CD4-positive, alpha-beta T cell treated with Interleukin-17A for 1 hour (primary cell): ENCODE data around the gene SLBP.
A peak's percentile ranks its signal among the peaks of the same experiment; 100 is the strongest.

Experiments
- DNase-seq: peaks from one replicate; pipeline ENCODE4 v3.0.0-alpha.2; 2020

SLBP gene

DNA sequence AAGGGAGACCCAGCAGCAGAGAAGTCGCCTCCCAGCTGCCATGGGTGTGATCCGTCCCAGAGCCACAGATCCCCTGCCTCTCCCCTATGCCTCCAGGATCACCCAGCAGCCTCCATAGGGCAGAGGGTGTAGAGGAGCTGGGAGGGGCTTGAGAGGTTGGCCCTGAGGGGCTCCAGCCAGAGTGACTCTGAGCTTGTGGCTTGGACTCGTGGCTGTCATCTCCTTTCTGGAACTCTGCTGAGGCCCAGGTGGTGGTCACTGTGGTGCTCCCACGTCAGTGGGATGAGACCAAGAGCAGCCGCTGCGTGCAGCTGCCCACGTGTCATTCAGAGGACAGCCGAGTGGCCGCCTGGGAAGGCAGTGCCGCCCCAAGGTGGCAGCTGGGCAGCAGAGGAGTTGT is 13.4 kb upstream of the SLBP start:
- DNase-seq = no peak

DNA sequence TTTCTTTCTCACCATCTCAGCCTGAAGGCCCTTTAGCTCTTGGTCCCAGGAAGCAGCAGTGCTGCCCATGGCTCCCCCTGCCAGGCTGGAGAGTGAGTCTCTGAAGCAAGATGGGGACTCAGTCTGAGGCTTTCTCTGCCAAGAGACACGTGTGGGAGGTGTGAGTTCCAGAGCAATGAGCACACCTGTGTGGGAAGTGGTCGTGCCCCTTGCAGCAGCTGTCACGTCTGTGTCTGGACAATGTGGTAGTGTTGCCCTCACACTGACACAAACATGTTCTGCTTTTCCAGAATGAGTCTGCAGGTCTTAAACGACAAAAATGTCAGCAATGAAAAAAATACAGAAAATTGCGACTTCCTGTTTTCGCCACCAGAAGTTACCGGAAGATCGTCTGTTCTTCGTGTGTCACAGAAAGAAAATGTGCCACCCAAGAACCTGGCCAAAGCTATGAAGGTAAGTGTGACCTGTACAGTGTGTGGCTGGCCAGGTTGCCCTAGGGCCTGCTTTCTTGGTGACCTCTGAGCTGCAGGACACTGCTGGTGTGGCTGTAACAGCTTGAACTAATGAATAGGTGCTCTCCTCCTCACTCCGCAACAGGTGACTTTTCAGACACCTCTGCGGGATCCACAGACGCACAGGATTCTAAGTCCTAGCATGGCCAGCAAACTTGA is 11.1 kb upstream of the SLBP start:
- DNase-seq = peak; percentile 71

DNA sequence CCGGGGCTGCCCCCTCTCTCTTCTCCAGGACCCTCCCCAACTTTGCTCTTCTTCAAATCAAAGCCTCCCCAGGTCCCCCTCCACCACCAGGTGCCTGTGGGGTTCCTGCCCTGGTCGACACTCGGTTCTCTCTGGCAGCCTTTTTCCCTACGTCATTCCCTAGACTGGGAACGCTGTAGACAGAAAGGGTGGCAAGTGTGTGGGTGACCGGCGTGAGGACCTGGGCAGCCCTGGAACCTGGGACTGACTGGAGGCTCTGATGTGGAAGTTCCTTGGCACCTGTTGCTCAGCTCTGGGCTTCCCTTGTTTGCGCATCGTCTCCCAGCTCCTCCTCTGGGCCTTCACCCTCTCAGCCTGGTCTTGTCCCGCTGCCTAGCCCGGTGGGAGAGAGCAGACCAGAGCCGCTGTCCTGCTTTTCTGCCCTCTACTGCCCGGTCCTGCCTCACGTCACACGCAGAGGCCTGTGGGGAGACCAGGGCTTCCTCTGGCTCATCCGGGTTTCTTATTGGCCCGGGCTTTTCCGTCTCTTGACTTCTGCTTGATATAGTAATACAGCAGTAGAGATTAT is 10.5 kb upstream of the SLBP start:
- DNase-seq = no peak

DNA sequence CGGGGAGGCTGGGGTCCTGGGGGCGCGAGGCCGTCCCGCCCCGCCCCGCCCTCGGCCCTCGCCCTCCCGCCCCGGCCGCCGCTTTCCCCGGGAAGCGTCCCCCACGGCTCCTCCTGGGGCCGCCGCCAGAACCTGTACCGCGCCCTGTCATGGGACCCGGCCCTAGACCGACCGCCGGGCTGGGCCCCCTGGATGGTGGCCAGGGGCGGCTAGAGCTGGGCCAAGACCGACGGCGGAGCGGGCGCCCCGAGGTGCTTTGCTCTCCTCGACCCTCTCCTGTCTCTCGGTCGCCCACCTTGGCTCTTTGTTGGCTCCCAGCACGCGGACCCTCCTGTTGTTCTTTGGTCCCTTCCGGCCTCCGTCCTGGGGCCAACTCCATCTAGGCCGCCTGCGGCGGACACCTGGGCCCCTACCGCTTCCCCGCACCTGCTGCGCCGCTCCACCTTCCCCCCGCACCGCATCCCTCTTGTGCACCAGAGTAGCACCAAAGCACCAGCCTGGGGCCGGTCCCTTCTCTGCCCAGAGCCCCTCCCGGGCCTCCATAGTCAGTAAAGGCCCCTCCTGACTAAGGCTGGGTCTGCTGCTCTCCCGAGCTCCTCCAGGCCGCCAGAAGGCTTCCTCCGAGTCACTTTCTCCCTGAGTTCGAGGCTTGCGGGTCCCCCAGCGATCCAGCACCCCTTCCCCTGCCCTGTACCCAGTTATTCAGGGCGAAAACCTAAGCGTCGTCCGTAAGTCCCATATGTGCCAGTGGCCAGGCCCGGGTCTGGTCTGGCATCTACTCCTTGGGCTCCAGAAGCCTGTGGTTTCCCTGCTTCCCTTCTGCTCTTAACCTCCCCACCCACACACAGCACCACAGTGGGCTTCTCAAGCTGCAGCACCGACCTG is 9.8 kb upstream of the SLBP start:
- no peak for DNase-seq

DNA sequence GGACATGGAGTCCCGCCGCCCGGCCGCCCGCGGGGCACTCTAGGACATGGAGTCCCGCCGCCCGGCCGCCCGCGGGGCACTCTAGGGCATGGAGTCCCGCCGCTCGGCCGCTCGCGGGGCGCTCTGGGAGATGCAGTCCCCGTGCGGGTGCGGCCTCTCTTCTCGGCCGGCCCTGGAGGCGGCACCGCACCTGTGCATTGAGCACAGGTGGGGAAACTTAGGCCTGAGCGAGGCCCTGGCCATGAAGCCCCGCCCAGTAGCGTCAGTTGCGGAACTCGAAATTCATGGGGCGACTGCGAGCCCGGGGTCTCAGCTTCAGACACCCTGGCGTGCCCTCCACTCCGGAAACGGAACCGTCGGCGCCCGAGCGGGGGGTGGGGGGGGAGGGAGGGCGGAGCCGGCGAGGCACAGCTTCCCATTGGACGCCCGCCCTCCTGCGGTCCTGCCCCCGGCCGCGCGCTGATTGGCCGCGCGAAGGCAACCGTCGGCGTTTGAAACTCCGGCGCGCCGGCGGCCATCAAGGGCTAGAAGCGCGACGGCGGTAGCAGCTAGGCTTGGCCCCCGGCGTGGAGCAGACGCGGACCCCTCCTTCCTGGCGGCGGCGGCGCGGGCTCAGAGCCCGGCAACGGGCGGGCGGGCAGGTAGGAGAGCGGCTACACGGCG is 9.0 kb upstream of the SLBP start, which contains the start of the genes TACC3 and TMEM129:
Gene TACC3, plus strand, starts transcription at position 519 of the 663 bp plus-strand sequence. CDS start 1,901 bp downstream, outside the sequence.
Gene TMEM129, minus strand, starts transcription at position 321 of the 663 bp plus-strand sequence. CDS start 486 bp downstream, outside the sequence.
- DNase-seq = peak; percentile 97

DNA sequence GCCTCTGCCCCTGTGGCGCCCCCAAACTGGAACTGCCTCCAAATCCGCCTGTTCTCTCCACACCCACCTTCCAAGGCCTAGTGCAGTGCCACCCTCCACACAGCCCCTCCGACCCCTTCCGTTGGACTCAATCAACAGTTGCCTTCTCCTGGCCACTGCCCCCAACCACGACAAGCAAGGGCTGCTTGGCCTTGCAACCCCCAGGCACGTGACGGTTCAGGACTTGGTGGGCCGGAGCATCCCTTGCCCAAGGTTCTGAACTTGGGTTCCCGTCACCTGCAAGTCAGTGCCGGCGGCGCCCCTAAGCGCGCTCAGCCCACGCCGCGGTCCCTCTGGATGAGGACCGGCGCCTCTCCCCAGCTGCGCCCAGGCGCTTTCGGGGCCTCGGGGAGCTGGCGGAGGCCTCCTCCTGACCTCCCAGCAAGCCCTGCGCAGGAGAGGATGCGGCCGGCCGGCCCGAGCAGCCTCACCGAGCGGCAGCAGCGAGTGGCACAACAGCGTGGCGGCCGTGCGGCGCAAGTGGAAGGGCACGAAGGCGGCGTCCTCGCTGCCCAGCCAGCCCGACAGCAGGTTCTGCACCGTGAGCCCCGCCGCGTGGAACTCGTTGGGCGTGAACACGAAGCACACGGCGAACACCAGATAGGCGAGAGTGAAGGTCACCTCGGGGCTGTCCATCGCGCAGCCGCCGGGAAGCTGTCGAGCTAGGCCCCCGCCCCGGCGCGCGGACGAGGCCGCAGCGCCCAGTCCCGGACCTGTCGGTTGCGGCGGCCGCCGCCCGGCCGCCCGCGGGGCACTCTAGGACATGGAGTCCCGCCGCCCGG is 8.3 kb upstream of the SLBP start:
- peak; percentile 46 for DNase-seq

DNA sequence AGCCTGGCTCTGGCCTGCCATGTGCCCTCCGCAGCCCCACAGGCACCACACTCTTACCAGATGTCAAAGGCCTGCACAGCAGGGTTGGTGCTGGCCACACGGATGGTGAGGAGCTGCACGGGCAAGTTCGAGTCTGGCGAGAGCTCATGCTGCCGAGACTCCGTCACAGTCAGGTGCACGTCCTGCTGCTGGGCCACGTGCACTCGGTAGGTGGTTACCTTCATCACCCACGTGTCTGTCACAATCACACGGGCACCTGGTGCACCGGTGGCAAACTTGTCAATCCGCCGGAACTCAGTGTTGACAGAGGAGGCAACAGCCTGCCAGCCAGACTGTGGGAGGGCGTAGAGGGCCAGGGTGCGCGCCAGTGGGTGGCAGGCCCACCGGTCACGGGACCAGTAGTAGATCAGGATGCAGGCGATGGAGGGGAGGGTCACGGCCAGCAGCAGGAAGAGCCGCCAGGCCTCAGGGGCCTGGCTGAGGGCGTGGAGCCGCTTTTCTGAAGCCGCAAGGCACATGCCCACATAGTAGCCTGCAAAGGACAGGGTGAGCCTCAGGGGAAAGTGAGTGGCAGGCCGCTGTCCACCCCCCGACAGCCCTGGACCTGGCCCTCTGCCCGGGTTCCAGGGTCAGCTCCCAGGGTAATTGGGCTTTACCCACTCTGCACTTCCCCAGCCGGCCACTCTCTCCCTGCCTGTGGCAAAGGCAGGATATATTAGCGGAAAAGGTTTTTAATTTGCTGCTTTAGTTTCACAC is 6.2 kb upstream of the SLBP start:
- no peak for DNase-seq

DNA sequence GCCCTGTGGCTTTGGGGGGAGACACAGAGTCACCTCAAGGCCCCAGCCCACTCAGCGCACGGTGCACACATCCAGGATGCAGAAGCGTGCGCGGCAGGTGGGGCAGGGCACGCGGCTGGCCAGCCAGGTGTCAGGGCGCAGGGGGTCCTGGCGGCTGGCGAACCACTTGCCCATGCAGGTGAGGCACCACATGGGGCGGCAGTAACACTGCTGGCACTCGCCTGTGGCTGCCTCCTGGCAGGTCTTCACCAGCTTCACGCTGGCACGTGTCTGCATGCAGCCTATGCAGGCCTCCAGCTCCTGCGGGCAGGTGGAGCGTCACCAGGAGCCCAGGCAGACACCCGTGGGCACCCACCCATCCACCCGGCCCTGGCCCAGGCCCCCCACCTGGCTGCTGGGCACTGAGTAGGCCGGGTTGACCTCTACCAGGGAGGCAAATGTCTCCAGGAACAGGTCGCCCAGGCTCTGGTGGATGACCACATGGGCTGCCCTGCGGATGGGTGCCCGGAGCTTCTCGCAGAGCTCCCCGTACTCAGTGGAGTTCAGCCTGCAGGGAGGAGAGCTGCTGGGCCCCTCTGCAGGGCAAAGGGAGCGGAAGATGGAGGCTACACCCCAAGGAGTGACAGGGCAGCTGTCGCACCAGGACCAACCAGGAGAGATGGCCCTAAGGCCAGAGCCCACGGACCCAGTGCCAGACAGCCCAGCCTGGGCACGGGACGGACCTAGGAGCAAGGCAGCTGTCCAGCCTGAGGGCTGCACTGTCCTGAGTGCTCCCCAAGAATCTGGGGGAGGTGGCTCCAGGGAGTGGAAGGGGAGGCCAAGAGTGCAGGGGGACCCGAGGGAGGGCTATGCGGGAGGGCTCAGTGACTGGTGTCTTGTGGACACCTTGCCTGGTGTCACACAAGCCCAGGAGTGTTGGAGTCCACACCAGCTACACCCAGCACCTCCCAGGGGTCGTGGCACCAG is 5.3 kb upstream of the SLBP start:
- no peak for DNase-seq

DNA sequence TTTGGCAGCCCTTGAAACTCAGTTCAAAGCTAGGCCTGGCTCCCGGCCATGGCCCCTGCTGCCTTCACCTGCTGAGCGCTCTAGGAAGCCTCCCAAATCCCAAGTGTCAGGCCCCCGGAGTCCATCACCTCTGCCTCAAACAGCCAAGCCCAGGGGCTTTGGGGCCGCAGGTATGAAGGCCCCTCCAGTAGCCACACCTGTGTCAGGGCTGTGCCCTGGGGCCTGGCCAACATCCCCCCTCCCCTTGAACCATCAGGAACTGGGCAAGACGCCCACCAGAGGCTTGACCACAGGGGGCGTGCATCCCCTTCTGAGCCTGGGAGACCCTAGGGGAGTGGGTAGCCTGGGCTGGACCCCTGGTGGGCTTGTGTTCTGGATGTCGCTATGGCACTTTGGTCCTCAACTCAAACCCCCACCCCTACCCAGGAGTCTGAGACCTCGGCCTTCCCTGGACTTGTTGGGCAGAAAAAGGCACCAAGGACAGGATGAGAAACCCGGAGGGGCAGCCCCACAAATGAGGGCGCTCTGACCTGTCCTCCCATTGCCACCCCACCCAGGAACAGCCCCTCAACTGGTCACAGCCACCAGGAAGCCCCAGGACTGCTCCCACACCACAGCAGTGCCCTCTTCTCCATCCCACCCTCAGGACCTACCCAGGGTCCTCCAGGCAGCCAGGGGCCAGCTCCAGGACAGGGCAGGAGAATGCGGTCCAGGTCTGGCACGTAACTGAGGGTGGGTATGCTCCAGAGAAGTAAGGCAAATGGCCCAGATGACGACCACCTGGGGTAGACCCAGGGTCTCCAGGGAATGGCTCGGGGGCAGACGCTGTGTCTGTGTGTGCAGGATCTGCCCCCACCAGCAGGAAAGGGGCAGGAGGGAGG is 4.2 kb upstream of the SLBP start:
- DNase-seq = no peak

DNA sequence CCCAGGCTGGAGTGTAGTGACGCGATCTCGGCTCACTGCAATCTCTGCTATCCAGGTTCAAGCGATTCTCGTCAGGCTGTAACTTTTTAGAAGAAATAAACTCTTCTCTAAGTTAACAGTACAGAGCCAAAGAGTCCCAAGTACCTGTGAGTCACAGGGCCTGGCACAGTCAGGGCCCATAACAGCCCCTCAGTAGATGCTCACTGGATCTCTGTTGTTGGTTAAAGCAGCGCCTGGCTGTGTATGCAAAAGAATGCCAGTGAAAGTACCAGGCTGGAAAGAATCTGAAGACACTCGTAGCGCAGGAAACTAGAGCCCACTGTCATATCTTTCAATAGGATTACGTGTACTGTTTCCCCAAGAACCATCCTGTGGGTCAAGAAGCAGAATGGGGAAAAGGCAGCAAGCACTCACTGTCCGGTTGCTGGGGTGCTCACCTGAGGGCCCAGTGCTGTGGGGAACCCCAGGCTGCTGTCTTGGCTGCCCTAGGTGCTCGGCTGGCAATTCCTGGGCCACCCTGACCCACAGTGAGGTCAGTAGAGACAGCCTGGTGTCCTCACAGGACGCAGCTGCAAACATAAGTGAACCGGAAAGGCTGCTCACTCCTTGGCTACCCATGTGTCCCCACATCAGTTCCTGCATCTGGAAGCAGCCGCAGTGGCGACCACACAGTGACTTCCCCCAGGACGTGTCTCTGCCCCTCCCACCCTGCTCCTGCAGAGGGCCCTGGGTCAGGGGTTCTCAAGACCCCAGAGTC is 3.1 kb upstream of the SLBP start:
- DNase-seq = no peak

DNA sequence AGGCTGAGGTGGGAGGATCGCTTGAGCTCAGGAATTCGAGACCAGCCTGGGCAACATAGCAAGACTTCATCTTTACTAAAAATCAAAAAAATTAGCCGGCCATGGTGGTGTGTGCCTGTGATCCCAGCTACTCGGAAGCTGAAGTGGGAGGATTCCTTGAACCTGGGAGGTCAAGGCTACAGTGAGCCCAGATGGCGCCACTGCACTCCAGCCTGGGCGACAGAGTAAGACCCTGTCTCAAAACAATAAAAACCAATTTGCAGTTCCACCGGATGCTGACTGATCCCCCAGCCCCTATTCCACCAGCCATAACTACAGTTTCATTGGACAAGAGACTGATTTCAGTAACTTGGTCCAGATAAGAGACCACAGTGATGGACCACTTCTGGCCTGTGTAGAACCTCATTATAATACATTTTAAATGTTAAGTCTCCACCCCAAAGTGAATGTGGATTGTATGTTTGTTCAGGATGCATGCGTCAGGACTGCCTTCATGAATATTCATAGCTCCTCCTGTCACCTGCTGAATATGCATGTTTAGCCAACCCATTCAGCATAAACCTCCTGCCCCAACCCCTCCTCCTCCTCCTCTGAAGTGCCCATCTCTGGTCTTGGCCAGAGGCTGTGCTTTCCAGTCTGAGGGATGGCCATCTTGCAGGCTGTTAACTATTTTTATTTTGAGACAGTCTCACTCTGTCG is 2.3 kb upstream of the SLBP start:
- DNase-seq = no peak

DNA sequence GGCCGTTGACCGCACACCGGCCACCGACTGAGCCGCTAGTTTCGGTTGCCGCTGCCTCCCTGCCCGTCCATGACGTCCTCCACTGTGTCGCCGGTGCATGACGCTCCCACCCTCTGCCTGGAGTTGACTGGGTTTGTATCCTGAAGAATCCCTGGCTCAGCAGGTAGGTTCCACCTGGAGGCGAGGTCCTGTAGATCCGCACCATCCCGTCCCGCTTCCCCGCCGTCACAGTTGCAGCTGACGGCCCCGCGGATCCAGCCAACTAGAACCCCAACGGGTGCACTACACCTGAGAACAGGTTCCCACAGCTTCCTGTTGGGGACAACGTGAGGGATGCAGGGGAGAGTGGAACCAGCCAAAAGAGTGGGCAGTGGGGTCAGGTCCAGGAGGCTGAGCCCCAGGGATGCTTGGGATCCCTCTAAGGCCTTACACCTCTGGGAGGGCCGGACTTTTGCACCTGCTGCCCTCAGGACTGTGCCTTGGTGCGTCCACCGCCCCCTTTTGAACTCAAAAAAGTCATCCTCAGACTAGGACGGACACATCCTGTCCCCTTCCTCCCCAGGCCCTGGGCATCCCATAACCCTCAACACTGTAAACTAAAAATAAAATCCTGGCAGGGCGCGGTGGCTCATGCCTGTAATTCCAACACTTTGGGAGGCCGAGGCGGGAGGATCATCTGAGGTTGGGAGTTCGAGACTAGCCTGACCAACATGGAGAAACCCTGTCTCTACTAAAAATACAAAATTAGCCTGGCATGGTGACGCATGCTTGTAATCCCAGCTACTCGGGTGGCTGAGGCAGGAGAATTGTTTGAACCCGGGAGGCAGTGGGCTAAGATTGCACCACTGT is 1.1 kb upstream of the SLBP start:
- no peak for DNase-seq

DNA sequence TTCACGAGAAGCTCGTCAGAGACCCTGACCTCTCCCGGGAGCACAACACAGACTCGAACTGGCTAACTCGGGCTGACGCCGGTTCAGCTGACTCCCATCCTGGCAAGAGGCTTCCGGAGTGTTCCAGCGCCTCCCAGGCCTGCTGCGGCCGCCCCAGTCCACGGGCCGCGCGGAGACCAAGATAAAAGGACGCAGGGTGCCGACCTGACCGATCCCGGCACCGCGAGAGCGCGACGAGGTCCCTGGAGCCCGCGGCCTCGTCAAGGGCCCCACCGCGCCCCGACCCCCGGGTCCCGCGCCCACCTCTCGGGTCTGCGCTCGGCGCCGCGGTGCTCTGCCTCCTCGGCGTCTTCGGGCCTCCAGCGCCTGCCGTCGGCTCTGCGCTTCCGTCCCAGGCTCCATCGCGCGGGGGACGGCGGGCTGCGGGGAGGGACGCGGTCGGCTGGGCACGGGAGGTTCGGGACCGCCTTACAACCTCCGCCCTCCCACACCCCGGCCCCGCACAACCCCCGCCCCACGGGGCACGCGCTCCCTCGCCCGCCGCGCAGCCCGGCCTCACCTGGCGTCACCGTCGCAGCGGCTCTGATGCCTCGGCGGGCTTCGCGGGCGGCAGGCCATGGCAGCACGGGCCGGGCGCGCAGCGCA is 426 bp downstream of the SLBP start:
- DNase-seq = peak; percentile 40

DNA sequence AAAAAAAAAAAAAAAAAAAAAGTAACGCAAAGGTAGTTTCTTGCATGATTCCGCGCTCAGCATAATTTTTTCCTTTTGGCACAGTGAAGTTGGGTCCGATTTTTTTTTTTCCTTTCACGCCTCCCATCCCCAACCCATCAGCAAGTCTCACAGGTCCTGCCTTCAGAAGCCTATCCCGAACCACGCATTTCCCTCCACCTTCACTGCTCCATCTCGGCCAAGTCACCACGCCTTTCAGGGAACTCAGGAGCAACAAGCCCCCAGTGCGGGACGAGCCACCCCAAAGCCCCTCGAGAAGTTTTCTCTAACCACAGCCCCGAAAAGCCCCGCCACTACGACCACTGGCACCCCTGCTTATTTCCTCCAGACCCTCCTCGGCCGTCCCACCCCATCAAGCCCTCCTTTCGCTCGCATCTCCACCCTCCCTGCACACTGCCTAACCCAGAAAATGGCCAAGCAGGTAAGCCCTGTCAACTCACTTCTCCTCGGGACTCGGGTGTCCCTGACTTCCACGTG is 1.0 kb downstream of the SLBP start:
- no peak for DNase-seq

DNA sequence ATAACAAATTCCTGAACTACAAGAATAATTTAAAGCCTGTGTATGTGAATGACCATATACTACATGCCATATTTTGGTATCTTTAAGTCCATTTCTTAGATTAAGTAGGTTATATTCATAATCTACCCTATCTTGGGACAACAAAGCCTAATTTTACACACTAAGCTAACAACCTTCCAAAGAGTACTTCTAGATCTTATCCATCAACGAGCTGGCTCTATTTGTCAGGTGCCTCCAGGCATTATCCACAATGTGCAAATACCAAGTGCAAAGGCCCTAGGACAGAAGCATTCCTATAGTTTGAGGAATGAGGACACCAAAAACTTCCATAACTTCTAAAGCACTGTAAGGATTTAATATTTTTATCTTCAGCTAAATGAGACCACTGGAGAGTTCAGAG is 3.5 kb downstream of the SLBP start:
- DNase-seq = no peak

DNA sequence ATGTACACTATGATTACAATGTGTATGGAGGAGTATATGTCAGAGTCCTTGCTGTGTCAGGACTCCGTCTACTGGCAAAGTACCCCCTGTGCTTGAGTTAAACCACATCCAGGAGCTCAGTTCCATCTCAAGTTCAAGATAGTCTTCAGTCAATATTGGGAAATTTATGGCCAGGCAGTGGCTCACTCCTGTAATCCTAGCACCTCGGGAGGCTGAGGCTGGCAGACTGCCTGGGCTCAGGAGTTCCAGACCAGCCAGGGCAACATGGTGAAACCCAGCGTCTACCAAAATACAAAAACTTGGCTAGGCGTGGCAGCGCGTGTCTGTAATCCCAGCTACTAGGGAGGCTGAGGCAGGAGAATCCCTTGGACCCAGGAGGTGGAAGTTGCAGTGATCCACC is 5.8 kb downstream of the SLBP start:
- DNase-seq = no peak
